Retinal pigment epithelial cell (primary cell): ENCODE measurements around the gene SMOC2.
"Not testable (repeated sequence)": the region's sequence is repeated elsewhere in the genome, so short reads cannot be mapped to it uniquely, and the experiment has no call there.

Source experiments
- DNase-seq: peaks from one replicate; pipeline ENCODE4 v3.0.0-alpha.2; 2010; ENCODE audit warnings: low read depth
- H3K4me3 ChIP-seq: 2 replicates; pipeline ENCODE4 v1.5.1; 2011; ENCODE audit warnings: mild to moderate bottlenecking, low read length, control low read depth, moderate library complexity
- TF ChIP-seq, protein P1 (sequence below): conservative IDR thresholded peaks from 2 replicates; pipeline ENCODE4 v1.5.1; 2011; ENCODE audit warnings: low read depth, low read length, control low read depth, inconsistent platforms

Gene SMOC2

DNA sequence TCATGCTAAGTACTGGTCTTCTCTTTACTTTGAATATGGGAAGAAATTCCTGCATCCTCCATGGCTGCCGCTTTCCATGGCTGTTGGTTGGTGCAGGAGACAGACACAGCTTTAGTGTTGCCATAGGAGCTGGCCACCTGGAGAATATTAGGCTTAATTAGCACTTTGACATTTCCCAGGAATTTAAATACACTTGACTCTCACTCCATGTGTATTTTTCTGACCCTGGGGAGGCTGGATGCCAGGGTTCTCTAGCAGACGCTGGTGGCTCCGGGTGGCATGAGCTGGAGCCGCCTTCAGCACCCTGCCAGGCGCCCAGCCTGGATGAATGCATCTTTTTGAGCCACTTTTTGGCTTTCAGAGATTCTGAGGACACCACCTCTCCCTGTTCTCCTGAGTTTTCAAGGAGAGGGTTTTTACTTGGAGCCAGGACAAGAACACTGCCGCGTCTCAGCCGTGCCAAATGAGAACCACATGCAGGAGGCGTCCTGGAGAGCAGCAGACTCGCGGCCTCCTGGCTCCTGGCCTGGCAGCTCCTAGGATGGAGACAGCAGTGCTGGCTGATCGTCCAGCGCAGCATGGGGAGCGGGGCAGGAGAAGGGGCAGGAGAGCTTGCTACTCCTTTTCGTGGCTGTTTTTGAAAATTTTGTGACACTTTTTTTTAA lies 258.8 kb downstream of the SMOC2 start:
- no peak overlapping the region for H3K4me3 ChIP-seq
- TF ChIP-seq, protein P1, sequence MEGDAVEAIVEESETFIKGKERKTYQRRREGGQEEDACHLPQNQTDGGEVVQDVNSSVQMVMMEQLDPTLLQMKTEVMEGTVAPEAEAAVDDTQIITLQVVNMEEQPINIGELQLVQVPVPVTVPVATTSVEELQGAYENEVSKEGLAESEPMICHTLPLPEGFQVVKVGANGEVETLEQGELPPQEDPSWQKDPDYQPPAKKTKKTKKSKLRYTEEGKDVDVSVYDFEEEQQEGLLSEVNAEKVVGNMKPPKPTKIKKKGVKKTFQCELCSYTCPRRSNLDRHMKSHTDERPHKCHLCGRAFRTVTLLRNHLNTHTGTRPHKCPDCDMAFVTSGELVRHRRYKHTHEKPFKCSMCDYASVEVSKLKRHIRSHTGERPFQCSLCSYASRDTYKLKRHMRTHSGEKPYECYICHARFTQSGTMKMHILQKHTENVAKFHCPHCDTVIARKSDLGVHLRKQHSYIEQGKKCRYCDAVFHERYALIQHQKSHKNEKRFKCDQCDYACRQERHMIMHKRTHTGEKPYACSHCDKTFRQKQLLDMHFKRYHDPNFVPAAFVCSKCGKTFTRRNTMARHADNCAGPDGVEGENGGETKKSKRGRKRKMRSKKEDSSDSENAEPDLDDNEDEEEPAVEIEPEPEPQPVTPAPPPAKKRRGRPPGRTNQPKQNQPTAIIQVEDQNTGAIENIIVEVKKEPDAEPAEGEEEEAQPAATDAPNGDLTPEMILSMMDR = no peak
- DNase-seq = no peak

DNA sequence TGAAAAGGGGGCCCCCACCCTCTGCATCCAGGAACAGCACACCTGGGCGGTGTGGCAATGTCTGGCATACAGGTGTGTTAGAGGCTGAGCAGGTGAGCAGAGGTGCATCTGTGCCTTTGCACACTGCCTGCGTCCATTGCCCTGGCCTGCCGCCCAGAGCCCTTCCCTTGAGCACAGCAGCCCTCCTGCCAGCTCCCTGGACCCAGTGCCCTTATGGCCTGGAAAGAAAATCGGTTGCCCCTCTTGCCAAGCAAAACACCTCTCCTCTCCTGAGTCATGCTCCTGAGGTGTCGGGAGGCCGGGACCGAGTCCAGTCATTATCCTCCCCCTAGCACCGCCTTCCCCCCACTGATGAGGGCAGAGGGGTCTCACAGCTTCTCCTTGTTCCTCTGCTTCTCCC lies 259.9 kb downstream of the SMOC2 start:
- DNase-seq = no peak
- TF ChIP-seq, protein P1 = no peak
- no peak overlapping the region for H3K4me3 ChIP-seq

DNA sequence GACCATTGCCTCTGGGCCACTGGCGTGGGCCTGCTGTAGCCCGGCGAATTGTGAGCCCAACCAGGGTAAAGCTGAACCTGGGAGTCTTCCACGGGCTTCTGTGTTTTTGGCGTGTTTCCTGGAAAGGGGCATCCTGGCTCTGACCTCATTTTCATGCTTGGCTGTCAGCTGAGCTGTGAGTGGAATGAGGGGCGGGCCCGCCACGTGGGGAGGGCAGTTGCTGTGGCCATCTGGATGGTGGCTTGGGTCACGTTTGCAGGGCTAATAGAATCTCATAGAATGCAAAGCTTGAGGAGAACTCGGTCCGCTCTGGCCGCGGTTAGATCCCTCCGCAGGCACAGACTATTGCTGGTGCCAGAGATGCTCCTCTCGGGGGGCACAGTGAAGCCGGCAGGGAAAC lies 263.0 kb downstream of the SMOC2 start:
- no peak overlapping the region for H3K4me3 ChIP-seq
- DNase-seq = no peak
- TF ChIP-seq, protein P1 = no peak

DNA sequence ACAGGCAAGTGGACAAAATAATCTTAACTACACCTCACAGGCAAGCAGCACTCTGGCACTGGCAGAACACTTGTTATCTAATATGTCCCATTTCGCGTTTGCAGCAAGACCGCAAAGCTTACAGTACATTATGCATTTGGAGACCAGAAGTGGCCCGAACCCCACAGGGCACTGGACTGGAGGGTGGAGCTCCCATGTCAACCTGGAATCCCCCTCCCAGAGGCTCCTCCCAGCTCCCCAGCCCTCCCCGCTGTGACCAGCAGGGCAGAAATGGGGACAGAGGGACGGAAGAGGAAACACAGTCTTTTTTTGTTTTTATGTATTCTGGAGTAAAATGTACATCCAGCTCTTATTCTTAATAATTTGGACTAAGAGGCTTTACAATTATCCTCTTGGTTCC lies 263.7 kb downstream of the SMOC2 start:
- no peak for DNase-seq
- TF ChIP-seq, protein P1 = no peak
- H3K4me3 ChIP-seq = no peak overlapping the region

DNA sequence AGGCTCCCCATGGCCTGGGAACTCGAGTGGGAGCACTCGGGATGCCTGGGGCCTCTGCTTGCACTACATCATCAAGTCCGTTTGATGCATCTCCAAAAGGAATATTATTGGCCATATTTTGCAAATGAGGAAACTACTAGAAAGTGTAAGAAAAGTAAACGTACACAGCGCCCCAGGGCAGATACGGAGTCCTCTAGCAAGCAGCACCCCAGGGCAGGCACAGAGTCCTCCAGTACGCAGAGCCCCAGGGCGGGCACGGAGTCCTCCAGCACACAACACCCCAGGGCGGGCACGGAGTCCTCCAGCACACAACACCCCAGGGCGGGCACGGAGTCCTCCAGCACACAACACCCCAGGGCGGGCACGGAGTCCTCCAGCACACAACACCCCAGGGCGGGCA lies 264.3 kb downstream of the SMOC2 start:
- not testable (repeated sequence) for H3K4me3 ChIP-seq, DNase-seq

DNA sequence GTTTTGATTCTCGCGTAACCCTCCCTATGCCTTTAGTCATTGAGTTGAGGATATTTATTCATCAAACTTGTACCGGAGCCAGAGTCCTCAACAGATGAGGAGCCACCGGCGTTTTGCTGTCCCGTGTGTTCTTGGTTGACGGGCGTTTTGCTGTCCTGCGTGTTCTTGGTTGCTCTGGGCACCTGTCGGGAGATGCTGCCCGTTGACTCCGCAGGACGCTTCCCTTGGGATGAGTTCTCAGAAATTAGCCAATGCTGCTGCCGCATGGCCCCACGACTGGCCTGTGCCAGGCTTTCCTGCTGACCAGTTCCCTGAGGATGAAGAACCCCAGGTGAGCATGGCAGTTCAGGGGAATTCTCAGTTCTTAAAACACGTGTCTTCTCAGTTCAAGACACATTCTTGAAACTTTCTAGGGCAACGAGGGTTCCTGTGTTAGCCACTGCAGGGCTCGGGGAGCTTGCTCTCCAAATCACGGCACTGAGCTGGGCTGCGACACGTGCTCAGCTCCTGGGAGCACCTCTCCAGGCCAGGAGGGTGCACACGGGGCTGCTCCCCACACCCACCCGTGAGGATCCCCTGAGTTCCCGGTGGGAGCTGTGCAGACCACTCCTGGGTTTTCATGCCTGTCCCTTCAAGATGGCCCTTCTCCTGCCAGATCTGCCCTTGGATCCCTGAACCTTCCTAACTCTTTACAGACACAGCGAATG lies 265.6 kb downstream of the SMOC2 start:
- no peak overlapping the region for H3K4me3 ChIP-seq
- no peak for DNase-seq
- TF ChIP-seq, protein P1 = no peak

DNA sequence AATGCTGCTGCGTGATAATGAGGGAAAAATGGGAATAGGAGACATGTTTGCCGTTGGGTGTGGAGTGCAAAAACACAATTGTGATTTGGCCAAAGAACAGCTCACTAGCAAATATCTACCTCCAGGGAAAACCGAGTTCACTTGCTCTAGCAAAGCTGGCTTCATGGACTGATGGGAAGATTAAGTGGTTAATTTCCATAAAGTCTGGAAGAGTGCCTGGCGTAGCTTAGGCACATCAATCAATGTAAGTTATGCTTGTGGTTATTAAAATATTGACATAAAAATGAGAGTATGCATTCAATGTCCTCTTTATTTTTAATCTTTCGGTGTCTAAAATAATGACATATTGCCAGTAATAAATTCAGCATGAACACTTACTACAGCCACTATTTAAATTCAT lies 267.5 kb downstream of the SMOC2 start:
- TF ChIP-seq, protein P1 = no peak
- DNase-seq = no peak
- no peak overlapping the region for H3K4me3 ChIP-seq
